GM19043 (cell line): ENCODE results near the gene ZNF76.

Experiments used
- ATAC-seq: cut with Tn5 transposase; IDR thresholded peaks from one replicate; pipeline ENCODE4 v1.9.1; 2021; ENCODE audit warnings: low read depth; ENCODE audit not compliant: unreplicated experiment

ZNF76 gene

DNA sequence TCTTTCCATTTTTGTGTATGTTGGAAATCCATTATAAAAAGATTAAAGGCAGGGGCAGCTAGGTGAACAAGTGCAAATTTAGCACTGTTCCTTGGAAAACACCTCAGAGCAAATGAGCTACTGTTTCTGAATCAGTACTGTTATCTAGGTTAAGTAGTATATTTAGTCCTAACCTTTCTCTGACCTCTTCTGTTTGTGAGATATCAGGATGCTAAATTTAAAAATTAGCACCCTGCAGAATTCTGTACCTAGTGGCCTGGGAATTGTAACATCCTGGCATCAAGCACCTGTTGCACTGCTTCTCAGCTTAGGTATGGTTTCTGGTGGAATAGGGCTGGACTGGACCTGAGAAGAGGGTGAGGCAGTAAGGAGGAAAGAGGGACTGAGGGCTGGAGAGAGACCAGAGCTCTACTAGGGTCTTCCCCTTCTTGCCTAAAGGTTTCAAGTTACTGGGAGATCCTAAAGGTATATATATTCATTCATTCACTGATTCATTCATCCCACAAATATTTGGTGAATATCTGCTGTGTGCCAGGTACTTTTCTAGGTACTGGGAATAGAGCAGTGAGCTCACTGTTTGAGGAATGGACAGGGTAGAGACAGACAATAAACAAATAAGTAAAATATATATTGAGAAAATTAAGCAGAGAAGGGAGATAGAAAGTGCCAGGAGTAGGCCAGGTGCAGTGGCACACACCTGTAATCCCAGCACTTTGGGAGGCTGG lies 5.2 kb downstream of the ZNF76 start:
- ATAC-seq, result no peak

DNA sequence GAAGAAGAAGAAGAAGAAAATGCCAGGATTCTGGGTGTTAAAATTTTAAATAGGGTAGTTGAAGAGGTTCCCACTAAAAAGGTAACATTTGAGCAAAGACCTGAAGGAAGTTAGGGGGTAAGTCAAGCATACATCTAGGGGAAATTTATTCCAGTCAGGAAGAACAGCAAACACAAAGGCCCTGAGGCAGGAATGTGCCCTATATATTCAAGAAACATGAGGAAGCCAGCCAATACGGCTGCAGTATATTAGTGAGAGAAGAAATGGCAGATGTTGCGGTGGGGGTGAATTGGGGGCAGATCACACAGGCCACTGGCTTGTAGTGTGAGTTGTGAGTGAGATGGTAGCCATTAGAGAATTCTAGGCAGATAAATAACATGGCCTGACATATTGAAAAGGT lies 6.0 kb downstream of the ZNF76 start:
- ATAC-seq, result no peak

DNA sequence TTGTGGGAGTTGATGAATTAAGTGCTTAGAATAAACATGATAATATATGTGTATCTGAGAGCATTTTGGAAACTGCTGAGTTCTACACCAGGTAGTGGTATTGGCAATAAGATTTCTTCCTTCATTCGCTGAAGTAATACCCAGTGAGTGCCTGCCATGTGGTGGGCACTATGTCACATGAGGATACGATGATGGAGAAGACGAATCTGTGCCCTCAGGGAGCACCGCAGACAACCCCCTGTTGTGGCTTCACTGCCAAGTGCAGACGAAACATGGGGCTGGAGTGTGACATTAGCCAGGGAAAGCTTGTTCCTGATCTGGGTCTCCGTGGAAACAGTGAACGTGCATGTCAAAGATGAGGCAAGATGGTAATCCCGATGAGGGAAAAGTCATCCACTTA lies 7.9 kb downstream of the ZNF76 start:
- ATAC-seq, result no peak

DNA sequence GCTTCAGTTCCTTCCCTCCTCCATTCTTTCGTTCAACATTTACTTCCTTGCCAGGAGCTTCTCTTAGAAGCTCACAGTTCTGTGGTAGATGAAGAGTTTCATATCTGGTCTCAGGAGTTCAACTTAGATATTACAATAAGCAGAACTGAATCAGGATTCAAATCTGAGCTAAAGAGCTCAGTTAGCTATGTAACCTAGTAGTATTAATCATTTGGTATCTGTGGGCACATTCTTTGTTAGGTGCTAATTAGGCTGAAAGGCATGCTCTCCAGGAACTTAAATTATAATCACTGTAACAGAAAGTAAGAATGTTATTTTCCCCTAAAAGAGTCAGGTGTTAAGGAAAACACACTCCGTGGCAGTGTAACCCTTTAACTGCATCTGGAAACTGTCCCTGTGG lies 8.4 kb downstream of the ZNF76 start:
- ATAC-seq, result no peak

DNA sequence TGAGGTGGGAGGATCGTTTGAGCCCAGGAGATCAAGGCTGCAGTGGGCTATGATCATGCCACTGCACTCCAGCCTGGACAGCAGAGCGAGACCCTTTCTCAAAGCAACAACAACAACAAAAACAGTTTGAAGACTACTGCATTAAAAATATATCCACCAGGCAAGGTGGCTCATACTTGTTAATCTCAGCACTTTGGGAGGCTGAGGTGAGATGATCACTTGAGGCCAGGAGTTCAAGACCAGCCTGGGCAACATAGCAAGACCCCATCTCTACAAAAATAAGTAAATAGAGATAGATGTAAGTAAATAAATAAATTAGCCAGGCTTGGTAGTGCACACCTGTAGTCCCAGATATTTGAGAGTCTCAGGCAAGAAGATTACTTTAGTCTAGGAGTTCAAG lies 12.5 kb downstream of the ZNF76 start:
- ATAC-seq, result no peak

DNA sequence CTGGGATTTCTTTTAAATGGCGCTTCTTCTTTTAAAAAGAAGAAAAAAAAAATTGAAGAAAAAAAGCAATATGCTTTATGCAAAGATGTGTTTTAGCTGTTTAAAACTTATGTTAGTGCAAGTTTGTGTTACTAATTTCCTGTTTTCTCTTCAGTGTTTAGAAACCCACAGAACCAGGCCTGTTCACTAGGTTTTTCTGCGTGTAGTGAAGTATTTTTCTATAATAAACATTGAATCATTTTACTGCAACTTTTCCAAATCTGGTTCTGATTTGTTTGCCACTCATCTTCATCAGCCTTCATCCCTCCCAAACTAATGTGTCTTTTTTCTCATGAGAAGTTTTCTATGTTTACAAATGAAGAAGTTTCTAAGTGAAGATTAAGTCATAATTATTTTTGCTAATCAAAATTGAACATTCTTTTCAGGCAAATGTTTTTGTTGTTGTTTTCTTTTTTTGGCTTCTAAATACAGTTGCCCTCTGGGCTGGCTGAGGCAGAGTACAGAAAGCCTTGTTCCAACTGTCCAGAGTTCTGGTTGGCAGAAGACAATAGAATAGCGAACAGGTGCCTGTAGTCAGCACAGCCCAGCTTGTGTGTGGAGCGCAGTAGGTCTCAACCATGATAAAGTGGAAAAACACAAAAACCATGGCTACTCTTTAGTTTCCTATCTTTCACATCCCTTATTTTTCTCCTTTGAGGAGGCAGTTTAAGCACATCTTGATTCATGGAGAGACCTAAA lies 14.5 kb downstream of the ZNF76 start:
- ATAC-seq, result no peak

DNA sequence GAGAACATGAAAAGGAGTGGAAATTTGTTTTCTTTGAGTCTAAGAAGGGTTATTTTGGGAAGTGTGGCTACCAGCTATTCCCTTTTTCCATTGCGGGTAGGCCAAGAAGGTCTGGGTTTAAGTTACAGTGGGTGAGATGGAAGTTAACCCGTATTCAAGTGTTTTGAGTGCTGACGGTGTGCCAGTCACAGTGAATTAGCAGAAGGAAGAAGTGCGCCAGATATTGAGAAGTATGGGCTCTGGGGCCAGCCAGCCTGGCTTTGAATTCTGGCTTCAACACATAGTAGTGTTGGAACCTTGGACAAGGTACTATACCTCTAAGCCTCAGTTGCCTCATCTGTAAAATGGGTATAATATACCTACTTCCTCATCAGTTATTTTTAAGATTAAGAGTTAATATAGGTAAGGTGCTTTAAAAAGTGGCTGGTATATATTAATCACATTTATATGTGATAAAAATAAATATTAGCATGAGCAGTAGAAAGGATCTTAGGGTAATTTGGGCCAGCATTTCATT lies 16.3 kb downstream of the ZNF76 start:
- ATAC-seq, result no peak

DNA sequence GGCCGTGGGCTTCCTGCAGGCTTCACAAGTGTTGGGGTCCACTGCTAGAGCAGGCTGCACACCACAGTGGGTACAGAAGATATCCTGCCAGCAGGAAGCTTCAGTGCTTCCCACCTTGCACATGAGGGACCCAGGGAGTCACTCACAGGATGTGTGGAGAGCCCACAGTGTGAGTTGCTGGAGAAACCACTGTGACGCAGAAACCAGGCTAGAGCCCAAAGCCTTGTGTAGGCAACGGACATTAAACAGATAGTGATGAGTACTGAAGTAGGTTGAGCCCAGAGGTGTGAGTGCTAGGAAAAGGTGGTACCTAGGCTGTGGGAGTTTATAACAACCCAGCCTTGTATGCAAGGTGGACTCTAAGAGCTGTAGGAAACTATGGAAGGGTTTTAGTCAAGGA lies 19.2 kb downstream of the ZNF76 start:
- ATAC-seq, result no peak

DNA sequence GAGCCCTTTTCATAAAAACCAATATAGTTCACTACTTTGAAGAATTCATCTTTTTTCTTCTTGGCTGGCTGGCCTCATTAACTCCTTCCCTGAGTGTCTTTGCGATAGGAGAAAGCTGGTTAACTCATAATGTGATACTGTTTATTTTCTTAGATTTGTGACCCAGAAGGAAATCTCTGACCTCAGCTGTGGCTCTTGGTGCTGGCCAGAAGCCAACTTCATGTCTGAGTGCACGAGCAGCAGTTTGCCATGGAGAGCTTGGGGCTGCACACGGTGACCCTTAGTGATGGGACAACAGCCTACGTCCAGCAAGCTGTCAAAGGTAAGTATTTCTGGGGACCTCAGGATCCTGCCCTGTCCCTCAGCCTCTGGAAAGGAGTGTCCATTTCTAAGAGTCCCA lies 21.4 kb downstream of the ZNF76 start:
- ATAC-seq, result no peak

DNA sequence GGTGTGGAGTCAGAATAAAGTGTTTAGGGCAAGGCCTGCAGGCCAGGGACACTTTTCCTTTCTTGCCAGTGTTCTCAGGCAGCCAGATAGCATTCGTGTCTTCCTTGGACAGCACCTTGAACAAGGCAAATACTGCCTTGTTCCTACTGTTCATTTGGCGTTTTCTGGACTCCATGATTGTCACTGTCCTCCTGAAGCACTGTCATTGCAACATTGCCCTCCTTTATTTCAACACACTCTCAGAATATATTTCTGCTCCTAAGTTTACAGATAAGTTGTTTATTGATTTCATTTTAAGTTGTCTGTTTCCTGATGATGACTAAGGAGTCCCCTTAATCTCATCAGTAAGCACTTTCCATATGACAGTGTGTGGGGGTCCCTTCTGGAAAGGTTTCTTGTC lies 22.9 kb downstream of the ZNF76 start:
- no peak for ATAC-seq

DNA sequence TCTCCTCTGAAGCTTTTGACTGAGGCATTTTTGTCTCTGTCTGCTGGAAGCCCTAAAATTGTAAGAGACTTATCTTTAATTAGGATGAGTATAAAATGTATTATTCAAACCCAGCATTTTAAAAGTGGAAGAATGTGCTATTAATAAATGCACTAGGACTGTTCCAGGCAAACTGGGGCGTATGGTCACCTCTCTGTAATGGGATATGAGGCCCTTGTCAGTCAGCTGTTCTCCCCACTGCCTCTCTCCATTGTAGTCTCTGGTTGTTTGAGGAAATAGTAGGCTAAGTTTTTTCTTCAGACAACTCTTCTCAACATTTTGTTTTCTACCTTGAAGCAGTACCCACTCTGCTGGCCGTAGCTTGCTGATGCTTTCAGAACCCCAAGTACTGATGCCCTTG lies 23.8 kb downstream of the ZNF76 start:
- ATAC-seq, result no peak

DNA sequence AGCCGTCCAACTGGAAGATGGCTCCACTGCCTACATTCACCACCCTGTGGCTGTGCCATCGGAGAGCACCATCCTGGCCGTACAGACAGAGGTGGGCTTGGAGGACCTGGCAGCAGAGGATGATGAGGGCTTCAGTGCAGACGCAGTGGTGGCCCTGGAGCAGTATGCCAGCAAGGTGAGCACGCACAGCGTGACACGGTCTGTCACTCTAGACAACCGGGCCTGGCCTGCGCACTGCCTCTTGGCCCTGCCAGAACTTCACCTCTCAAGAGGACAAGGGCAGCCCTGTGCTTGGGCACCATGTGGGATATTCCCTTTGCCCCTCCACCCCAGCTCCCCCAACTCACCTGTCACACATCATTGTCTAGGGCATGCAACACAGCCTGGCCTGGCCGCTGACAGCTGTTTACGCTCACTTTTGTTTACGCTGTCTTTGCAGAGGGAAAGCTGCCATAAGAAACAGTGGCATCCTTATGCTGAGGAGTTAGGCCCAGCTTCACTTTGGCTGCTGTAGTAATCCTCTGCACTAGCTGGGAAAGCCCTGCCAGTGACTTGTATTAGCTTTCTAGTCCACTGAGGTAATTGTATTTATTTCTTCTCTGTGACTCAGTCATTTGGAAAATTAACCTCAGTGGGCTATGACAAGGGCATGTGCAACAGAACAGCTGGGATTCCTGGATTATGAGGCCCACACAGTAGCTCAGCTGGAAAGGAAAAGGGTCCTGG lies 28.3 kb downstream of the ZNF76 start:
- no peak for ATAC-seq

DNA sequence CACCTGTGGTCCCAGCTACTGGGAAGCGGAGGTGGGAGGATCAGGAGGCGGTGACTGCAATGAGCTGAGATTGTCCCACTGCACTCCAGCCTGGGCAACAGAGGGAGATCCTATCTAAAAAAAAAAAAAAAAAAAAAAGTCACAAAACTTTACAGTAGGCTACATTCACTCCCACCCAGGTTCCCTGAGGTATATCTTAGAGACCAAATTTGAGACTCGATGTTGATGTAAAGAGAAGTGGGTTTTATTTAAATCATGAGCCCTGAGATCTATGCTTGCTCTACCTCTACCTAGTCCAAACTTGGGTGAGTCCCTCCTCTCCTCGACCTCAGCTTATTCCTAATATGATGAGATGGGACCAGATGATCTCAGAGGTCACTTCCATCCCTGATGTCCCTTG lies 29.3 kb downstream of the ZNF76 start:
- ATAC-seq, result no peak

DNA sequence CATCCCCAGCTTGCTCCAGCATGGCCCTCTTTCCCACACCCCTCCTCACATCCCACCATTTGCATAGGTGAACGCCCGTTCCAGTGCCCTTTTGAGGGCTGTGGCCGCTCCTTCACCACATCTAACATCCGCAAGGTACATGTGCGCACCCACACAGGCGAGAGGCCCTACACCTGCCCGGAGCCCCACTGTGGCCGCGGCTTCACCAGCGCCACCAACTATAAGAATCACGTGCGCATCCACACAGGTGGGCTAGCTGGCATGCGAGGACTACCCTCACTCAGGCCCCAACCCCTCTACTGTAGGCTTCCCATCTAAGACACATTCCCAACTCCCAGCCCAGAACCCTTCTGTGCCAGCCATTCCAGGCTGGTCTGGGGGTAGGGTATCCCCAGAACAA lies 32.0 kb downstream of the ZNF76 start:
- ATAC-seq, result no peak

DNA sequence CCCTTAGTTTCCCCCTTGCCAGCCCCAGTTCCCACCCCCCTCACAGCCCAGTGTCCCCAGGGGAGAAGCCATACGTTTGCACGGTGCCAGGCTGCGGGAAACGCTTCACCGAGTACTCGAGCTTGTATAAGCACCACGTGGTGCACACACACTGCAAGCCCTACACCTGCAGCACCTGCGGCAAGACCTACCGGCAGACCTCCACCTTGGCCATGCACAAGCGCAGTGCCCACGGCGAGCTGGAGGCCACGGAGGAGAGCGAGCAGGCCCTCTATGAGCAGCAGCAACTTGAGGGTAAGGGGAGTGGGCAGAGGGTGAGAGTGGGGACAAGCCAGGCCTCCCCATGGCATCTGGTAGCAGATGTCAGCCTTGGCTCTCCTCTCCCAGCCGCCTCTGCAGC lies 33.0 kb downstream of the ZNF76 start:
- no peak for ATAC-seq

DNA sequence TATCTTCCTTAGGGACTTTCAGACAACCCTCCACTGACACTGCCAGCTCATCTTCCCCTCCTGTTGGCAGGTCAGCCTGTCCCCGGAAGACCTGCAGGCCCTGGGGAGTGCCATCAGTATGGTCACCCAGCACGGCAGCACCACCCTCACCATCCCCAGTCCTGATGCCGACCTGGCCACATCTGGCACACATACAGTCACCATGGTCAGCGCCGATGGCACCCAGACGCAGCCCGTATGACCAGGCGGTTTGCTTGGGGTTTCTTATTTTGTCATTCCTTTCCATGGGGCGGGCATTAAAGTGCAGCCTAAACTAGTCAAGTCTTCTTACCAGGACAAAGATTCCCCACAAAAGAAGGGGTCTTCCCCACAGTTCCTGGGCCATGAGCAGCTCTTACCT lies 34.1 kb downstream of the ZNF76 start:
- ATAC-seq, result no peak

DNA sequence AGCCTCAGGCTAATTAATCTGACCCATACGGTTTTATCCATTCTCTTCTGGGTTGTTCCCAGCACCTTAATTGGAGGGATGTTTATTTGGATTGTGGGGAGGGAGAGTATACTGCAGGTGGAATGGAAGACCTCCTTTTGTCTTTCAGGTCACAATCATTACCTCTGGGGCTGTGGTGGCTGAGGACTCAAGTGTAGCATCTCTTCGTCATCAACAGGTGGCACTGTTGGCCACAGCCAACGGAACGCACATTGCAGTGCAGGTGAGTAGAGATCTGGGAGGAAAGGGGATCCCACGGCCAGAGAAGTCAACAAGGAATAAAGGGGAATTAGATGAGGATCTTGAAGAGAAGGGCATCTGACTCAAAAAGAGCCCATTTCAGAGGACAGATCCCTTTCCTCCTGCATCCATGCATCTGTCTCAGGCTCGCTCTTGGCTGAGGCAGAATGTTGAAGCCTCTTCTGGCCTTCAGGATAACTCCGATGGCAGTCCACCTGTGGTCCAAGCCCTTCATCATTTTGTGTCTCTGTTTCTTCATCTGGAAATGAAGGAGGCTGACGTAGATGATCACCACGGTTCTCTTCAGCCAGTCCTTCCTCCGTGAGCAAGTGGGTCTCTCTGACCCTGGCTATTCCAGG lies 34.9 kb downstream of the ZNF76 start:
- ATAC-seq, result no peak

DNA sequence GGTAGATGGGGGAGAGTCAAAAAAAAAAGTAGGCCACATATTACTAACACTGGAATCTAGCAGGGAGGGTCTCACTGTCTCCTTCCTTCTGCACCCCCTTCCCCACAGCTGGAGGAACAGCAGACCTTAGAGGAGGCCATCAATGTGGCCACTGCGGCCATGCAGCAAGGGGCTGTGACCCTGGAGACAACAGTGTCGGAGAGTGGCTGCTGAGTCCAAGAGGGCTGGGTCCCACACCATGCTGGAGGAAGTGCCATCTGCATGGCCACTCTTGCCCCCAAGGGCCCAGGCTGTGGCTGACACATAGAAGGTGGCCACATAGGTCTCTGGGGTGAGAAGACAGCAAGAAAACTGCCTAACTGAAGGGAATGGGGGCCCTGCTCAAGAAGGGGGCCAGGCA lies 35.5 kb downstream of the ZNF76 start:
- no peak for ATAC-seq

DNA sequence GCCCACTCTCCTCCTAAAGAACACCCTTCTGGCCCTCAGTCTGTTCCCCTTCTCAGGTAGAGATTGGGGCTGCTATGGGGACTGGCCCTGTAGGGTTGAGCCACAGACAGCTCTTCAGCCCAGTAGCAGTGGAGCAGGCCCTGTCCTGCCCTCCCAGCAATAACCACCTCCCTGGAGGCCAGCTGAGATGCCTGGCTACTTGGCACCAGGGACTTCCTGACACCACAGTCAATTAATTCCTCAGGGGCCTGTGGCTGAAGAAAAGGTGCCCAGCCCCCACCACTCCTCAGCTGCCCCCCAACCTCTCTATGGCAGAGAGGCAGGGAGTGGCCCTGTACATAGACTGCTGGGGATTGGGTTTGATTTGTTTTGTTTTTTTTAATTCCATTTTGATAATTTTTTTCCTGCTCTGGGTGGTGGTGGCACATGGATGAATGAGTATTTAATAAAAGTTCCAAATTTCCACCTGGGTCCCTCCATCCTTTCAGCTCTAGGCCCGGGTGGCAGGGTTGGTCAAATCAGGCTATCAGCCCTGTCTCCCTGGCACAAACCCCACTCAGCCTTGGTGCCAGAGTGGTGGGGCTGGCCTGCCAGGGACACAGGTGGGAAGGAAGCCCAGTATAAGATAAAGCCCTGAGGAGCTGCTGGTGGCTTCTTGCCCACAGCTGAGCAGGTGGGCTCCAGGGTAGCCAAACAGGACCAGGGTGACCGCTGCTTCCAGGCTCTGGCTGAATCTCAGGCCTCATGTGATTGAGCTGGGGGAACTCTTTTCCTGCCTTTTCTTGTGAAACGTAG lies 36.2 kb downstream of the ZNF76 start:
- no peak for ATAC-seq

DNA sequence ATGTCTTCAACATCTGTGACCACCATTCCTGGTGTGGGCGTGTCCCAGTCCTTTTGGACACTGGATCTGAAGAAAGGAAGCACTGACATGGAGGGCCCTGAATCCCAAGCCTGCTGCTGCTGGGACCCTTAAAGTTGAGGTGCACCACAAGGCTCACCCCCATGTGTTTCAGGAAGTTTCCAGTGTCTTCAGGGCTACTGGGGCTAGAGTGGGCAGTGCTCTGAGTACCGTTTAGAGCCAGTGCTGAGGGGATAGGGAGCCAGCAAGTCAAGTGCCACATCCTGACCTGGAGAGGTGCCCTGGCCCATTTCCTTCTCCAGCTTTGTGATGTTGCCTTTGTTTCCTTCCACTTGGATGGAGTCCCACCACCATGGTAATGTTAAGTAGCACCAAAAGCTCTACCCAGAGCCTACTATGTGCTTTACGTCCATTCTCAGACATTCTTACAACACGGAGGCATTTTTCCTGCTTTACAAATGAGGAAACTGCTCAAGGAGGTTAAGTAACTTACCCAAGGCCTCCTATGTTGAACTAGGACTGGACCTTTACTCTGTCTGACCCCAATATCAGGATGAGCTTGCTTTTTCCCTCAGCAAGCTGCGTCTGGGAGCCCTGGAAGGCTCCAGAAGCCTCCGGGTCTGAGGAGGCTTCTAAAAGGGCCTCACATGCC lies 37.5 kb downstream of the ZNF76 start:
- ATAC-seq, result no peak
